Mucosa of descending colon (tissue), 3 donors: ENCODE measurements around the gene SH2D3A. TPM values are rescaled to one million over a fixed set of nuclear protein-coding genes. Genes with fewer than 3 reads are reported as not detected.

ENCODE experiments used
- ATAC-seq: fragments of 200-7000 bp; cut with Tn5 transposase; one replicate; pipeline ENCODE4 v1.9.1; 2020; ENCODE audit warnings: mild to moderate bottlenecking, moderate library complexity
- DNase-seq, 3 donors: peaks; one replicate each; pipeline ENCODE4 v3.0.0-alpha.2; 2020
- H3K36me3 ChIP-seq: fragments of 200-600 bp; one replicate; pipeline ENCODE4 v1.8.0; 2021; ENCODE audit warnings: low read depth, mild to moderate bottlenecking
- H3K4me1 ChIP-seq: fragments of 200-600 bp; one replicate; pipeline ENCODE4 v1.8.0; 2021; ENCODE audit warnings: low read depth, mild to moderate bottlenecking
- H3K4me3 ChIP-seq: fragments of 200-600 bp; one replicate; pipeline ENCODE4 v1.8.0; 2021; ENCODE audit warnings: mild to moderate bottlenecking
- H3K9me3 ChIP-seq: fragments of 200-600 bp; one replicate; pipeline ENCODE4 v1.8.0; 2021; ENCODE audit warnings: mild to moderate bottlenecking
- CTCF ChIP-seq: fragments of 200-600 bp; IDR thresholded peaks from one replicate; pipeline ENCODE4 v1.8.0; 2022; ENCODE audit warnings: antibody characterized with exemption, mild to moderate bottlenecking
- intact Hi-C, 2 donors: fragments of 100-400 bp; cut with DNase I in 1 of 2; cut with micrococcal nuclease in 1 of 2; formaldehyde crosslinking; loops; one replicate each; pipeline versions ENCODE4 v1.11.0 to v1.11.1; 2022; cut with DNase I, micrococcal nuclease
- total RNA-seq, 3 donors: library from RNA; stranded (reverse); fragmentation: NEBNext Ultra II Directional in 2 of 3; extraction: Animal tissue kit (Norgen Biotek cat#: 25700) in 2 of 3; gene quantifications; one replicate each; pipeline versions ENCODE4 v1.2.1 to v1.2.4, GENCODE V29; 2021 to 2023
- donor health status: DM: no; HTN: no; CAD: no; lungs with moderate emphysema.
- donor health status: DM: no; HTN: no; CAD: no.
- donor health status: DM: no; HTN: yes; CAD: no.

SH2D3A gene
- total RNA-seq, 3 donors from 2014 or later, result 26.4 to 80.5 (median 40.5) TPM

- no peaks in the 10 kb centered on the region for H3K9me3 ChIP-seq
- intact Hi-C loops, result no loop called here
- no peaks in the 10 kb centered on the region for H3K36me3 ChIP-seq
- no peak for TF ChIP-seq CTCF
- peaks cover 13% of the 10 kb centered on the region for H3K4me1 ChIP-seq
- ATAC-seq, result no peak
- peak in 1 of 3 donors; percentile 49 for DNase-seq
- no peak overlapping the region for H3K4me3 ChIP-seq
Measured at GRCh38 chr19:6732803-6733337, 34.4 kb downstream of the SH2D3A start.

- Histone ChIP-seq H3K4me3 (no peak overlapping the region), H3K4me1 (peaks cover 12% of the 10 kb centered on the region), H3K9me3 (no peaks in the 10 kb centered on the region), H3K36me3 (no peaks in the 10 kb centered on the region)
- ATAC-seq (no peak), DNase-seq (peak in 2 of 3 donors; percentile 32 to 55)
- intact Hi-C loops, result no loop called here
- no peak for TF ChIP-seq CTCF
Measured at GRCh38 chr19:6731822-6732221, 35.4 kb downstream of the SH2D3A start.

GRCh38 chr19:6730941-6731670 is 36.1 kb downstream of the SH2D3A start:
- intact Hi-C loops, result no loop called here
- Histone ChIP-seq H3K9me3 (no peaks in the 10 kb centered on the region), H3K4me3 (no peak overlapping the region), H3K4me1 (peaks cover 9% of the 10 kb centered on the region), H3K36me3 (no peaks in the 10 kb centered on the region)
- DNase-seq (peak in 2 of 3 donors; percentile 55 to 72), ATAC-seq (peak; percentile 24)
- no peak for TF ChIP-seq CTCF

GRCh38 chr19:6730153-6730804 is 37.0 kb downstream of the SH2D3A start:
- Histone ChIP-seq H3K4me1 (peaks cover 7% of the 10 kb centered on the region), H3K36me3 (no peaks in the 10 kb centered on the region), H3K4me3 (no peak overlapping the region), H3K9me3 (no peaks in the 10 kb centered on the region)
- ATAC-seq (peak; percentile 96), DNase-seq (peak; percentile 94 to 98 (median 94))
- TF ChIP-seq CTCF, result no peak
- intact Hi-C loops, result no loop called here

GRCh38 chr19:6729573-6730152 is 37.6 kb downstream of the SH2D3A start:
- no peak for ATAC-seq
- H3K4me1 ChIP-seq, result peaks cover 7% of the 10 kb centered on the region
- no peak overlapping the region for H3K4me3 ChIP-seq
- TF ChIP-seq CTCF, result no peak
- H3K36me3 ChIP-seq, result no peaks in the 10 kb centered on the region
- intact Hi-C loops, result no loop called here
- peak in 2 of 3 donors; percentile 49 to 59 for DNase-seq
- no peaks in the 10 kb centered on the region for H3K9me3 ChIP-seq
